ENCODE results near the gene OR4D11. TPM values are rescaled to one million over a fixed set of nuclear protein-coding genes. Genes with fewer than 3 reads are reported as not detected.

Gene OR4D11
- total and polyA plus RNA-seq, 2 donors (not counting 3 experiments of a cell fraction or from before 2014, with no cell fraction given) = not detected

DNA sequence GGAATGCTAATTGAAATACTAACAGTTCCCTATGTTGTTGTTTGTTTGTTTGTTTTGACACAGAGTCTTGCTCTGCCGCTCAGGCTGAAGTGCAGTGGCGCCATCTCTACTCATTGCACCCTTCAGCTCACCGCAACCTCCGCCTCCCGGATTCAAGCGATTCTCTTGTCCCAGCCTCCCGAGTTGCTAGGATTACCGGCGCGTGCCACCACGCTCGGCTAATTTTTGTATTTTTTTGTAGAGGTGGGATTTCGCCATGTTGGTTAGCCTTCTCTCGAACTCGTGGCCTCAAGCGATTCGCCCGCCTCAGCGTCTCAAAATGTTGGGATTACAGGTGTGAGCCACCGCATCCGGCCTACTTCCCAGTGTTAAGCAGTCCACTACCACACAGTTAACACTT lies 49.9 kb downstream of the OR4D11 start:
- CTCF ChIA-PET = no interaction called here
- POLR2A ChIA-PET = no interaction called here
- H3K9me1 ChIP-seq (replicated peaks; ENCODE audit: control insufficient read depth, extremely low read depth, insufficient read depth, low read length) = no peaks in the 10 kb centered on the region
- dilution Hi-C loops (cut with MboI; ENCODE audit: extremely low pct_ligation_motif_present, low sequenced_read_pairs) = no loop called here
- H3K27me3 ChIP-seq (ENCODE audit: control insufficient read depth in 2 of 2, insufficient read depth in 2 of 2, low read length in 2 of 2) = no peaks in the 10 kb centered on the region
- no peak overlapping the region for H3K4me2 ChIP-seq (ENCODE audit: insufficient read depth, low read length)
- FAIRE-seq (no peak), DNase-seq (ENCODE audit: low read depth, low spot score) (no peak)
- no peaks in the 10 kb centered on the region for H3K36me3 ChIP-seq (ENCODE audit: control insufficient read depth in 2 of 2, extremely low read depth in 1 of 2, insufficient read depth in 2 of 2, low read length in 2 of 2)
- no peaks in the 10 kb centered on the region for H3K79me2 ChIP-seq (ENCODE audit: control insufficient read depth, insufficient read depth, low read length)
- no peak for TF ChIP-seq GATA2 (IDR thresholded peaks at IDR 0.05; ENCODE audit: insufficient read depth, insufficient read length, low read depth, low read length)
- TF ChIP-seq MYC (IDR thresholded peaks at IDR 0.05; ENCODE audit: low read depth, low read length) = no peak
- TF ChIP-seq JUN (IDR thresholded peaks at IDR 0.05; ENCODE audit: borderline replicate concordance, insufficient read depth, insufficient read length, low read depth) = no peak
- no peak for TF ChIP-seq FOS (IDR thresholded peaks at IDR 0.05; ENCODE audit: borderline replicate concordance, insufficient read depth, low read length)
- TF ChIP-seq EZH2 (IDR thresholded peaks at IDR 0.05; ENCODE audit: borderline replicate concordance, low read depth, low read length, severe bottlenecking) = no peak
- TF ChIP-seq POLR2A (IDR thresholded peaks at IDR 0.05; ENCODE audit: low read depth, low read length) = no peak
- TF ChIP-seq, protein P1, sequence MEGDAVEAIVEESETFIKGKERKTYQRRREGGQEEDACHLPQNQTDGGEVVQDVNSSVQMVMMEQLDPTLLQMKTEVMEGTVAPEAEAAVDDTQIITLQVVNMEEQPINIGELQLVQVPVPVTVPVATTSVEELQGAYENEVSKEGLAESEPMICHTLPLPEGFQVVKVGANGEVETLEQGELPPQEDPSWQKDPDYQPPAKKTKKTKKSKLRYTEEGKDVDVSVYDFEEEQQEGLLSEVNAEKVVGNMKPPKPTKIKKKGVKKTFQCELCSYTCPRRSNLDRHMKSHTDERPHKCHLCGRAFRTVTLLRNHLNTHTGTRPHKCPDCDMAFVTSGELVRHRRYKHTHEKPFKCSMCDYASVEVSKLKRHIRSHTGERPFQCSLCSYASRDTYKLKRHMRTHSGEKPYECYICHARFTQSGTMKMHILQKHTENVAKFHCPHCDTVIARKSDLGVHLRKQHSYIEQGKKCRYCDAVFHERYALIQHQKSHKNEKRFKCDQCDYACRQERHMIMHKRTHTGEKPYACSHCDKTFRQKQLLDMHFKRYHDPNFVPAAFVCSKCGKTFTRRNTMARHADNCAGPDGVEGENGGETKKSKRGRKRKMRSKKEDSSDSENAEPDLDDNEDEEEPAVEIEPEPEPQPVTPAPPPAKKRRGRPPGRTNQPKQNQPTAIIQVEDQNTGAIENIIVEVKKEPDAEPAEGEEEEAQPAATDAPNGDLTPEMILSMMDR (IDR thresholded peaks at IDR 0.05; ENCODE audit: extremely low read depth in 1 of 2, insufficient read depth in 1 of 2, low read depth in 1 of 2, low read length in 2 of 2) = no peak
- TF ChIP-seq, protein P2, sequence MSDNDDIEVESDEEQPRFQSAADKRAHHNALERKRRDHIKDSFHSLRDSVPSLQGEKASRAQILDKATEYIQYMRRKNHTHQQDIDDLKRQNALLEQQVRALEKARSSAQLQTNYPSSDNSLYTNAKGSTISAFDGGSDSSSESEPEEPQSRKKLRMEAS (IDR thresholded peaks at IDR 0.05; ENCODE audit: insufficient read depth, insufficient read length) = no peak
- TF ChIP-seq POLR2AphosphoS5 (IDR thresholded peaks at IDR 0.05; ENCODE audit: insufficient read depth, low read depth, low read length) = no peak
- no peaks in the 10 kb centered on the region for H3K9me3 ChIP-seq (replicated peaks; ENCODE audit: control insufficient read depth, insufficient read depth, low read length)
- H3K9ac ChIP-seq (replicated peaks; ENCODE audit: extremely low read depth, insufficient read depth, low read length) = no peak overlapping the region
- no peaks in the 10 kb centered on the region for H4K20me1 ChIP-seq (replicated peaks; ENCODE audit: control insufficient read depth, extremely low read depth, insufficient read depth, low read length)
- no peak overlapping the region for H2AFZ ChIP-seq (ENCODE audit: low read depth, low read length)
- H3K4me1 ChIP-seq (ENCODE audit: control insufficient read depth, extremely low read depth, insufficient read depth, low read length) = peaks cover 18% of the 10 kb centered on the region
- H3K4me3 ChIP-seq (replicated peaks in 1 of 3; ENCODE audit: insufficient read depth in 1 of 3, low read depth in 1 of 3, low read length in 3 of 3) = no peak overlapping the region
- no TSS peak for BruUV-seq (replicated peaks)
- intact Hi-C loops (cut with micrococcal nuclease) = loop anchor here (5.0 to 10.0 kb wide), 2 partner anchors 249 to 641 kb away; no protein-coding TSS in a partner anchor
- no peak overlapping the region for H3K27ac ChIP-seq (ENCODE audit: insufficient read depth, low read depth, low read length)

Other genes with a start within 250 kb of the OR4D11 start
- not detected in 2 replicates for gene OR5AN1, start 144.7 kb upstream of the OR4D11 start, total RNA-seq
- not detected in 2 replicates for gene OR5AN1, start 144.7 kb upstream of the OR4D11 start, polyA plus RNA-seq
- not detected in 2 replicates for gene OR5A2, start 77.2 kb upstream of the OR4D11 start, total RNA-seq
- not detected in 2 replicates for gene OR5A2, start 77.2 kb upstream of the OR4D11 start, polyA plus RNA-seq
- not detected in 2 replicates for gene OR5A1, start 67.1 kb upstream of the OR4D11 start, total RNA-seq
- gene OR5A1, start 67.1 kb upstream of the OR4D11 start, polyA plus RNA-seq = not detected in 2 replicates
- gene OR4D6, start 46.6 kb upstream of the OR4D11 start, total RNA-seq = not detected in 2 replicates
- not detected in 2 replicates for gene OR4D6, start 46.6 kb upstream of the OR4D11 start, polyA plus RNA-seq
- gene OR4D10, start 30.3 kb upstream of the OR4D11 start, total RNA-seq = not detected in 2 replicates
- gene OR4D10, start 30.3 kb upstream of the OR4D11 start, polyA plus RNA-seq = not detected in 2 replicates
- not detected in 2 replicates for gene OR4D9, start 8.0 kb downstream of the OR4D11 start, total RNA-seq
- gene OR4D9, start 8.0 kb downstream of the OR4D11 start, polyA plus RNA-seq = not detected in 2 replicates
- 37.5 and 37.9 TPM in 2 replicates for gene OSBP, start 112.2 kb downstream of the OR4D11 start, total RNA-seq
- gene OSBP, start 112.2 kb downstream of the OR4D11 start, polyA plus RNA-seq = 10.9 and 14.2 TPM in 2 replicates
- 33.1 and 38.8 TPM in 2 replicates for gene PATL1, start 165.5 kb downstream of the OR4D11 start, total RNA-seq
- gene PATL1, start 165.5 kb downstream of the OR4D11 start, polyA plus RNA-seq = 33.7 TPM in 2 replicates
- not detected in 2 replicates for gene OR10V1, start 210.3 kb downstream of the OR4D11 start, total RNA-seq
- gene OR10V1, start 210.3 kb downstream of the OR4D11 start, polyA plus RNA-seq = not detected in 2 replicates